Mesodermal cell (in vitro differentiated cells): ENCODE results near the gene AIDA.

Experiments
- H3K27ac ChIP-seq: 2 replicates; pipeline ENCODE4 v1.7.0; 2013; ENCODE audit warnings: mild to moderate bottlenecking, low read depth, low read length, moderate library complexity; ENCODE audit not compliant: severe bottlenecking
- H3K36me3 ChIP-seq: 2 replicates; pipeline ENCODE4 v1.7.1; 2013; ENCODE audit warnings: mild to moderate bottlenecking, low read length, moderate library complexity; ENCODE audit not compliant: control insufficient read depth, insufficient read depth
- H3K4me1 ChIP-seq: one replicate; pipeline ENCODE4 v1.7.1; 2013; ENCODE audit warnings: mild to moderate bottlenecking, low read length; ENCODE audit not compliant: insufficient read depth, control insufficient read depth, poor library complexity, severe bottlenecking
- H3K4me3 ChIP-seq: 2 replicates; pipeline ENCODE4 v1.7.0; 2013; ENCODE audit warnings: low read length, control low read depth, mild to moderate bottlenecking; ENCODE audit not compliant: insufficient read depth, poor library complexity, severe bottlenecking; ENCODE audit errors: extremely low read depth
- H3K9me3 ChIP-seq: 2 replicates; pipeline ENCODE4 v1.7.1; 2013; ENCODE audit warnings: mild to moderate bottlenecking, low read length, moderate library complexity; ENCODE audit not compliant: control insufficient read depth
- WGBS, 2 experiments: methylation state at CpG; one replicate each; pipeline ENCODE4 v1.1.5; 2013; ENCODE audit warnings: missing lambda C conversion rate in 2 of 2; ENCODE audit not compliant: insufficient coverage in 2 of 2; 5-methylcytosine and 5-hydroxymethylcytosine counted together

The AIDA gene

DNA sequence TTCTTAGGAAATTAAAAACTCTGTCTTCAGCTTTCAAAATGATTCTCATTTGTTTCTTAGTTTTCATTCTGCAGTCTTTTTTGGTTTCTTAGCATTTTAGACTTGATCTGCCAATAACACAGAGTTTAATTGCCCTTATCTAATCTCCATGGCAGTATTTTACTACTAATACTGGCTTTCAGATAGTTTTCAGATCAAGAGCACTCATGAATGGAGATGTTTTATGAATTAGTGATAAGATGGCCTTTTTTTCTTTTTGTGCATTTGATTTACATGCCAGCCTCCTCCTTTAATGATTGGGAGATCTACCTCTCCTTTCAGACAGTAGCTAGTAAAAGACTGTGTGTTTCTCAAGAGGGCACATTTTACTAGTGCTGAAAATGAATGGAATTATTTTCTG, 88.8 kb downstream of the AIDA start:
- Histone ChIP-seq H3K4me1 (peaks cover 11% of the 10 kb centered on the region), H3K36me3 (peaks cover 60% of the 10 kb centered on the region), H3K4me3 (no peak overlapping the region)

DNA sequence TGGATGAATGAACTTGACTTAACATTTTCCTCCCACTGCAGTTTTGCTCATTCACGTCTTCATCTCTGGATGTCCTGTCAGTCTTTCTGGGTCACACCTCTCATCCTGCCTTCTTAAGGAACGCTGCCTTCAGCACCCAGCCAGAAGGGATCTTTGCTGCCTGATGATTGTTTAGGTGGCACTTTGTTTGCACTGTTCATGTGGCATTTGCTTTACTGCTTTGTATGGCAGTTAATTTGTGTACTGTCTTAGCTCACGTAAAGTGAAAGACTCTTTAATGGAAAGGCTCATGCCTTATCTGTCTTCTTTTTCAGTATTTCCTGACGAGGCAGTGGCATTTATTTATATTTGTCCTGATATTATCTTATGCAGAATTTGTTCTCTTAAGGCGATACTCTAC, 89.5 kb downstream of the AIDA start:
- Histone ChIP-seq H3K4me1 (peaks cover 11% of the 10 kb centered on the region), H3K36me3 (peaks cover 54% of the 10 kb centered on the region), H3K27ac (no peak overlapping the region), H3K9me3 (no peaks in the 10 kb centered on the region), H3K4me3 (no peak overlapping the region)
- WGBS, 2 experiments, result 89% methylated on average over 3 of the region's 5 CpGs; no CpG with 5 or more reads in 1 of the 2 experiments

More for the DNA sequence above, 88.8 kb downstream of the AIDA start:
- Histone ChIP-seq H3K9me3 (no peaks in the 10 kb centered on the region), H3K27ac (no peak overlapping the region)

DNA sequence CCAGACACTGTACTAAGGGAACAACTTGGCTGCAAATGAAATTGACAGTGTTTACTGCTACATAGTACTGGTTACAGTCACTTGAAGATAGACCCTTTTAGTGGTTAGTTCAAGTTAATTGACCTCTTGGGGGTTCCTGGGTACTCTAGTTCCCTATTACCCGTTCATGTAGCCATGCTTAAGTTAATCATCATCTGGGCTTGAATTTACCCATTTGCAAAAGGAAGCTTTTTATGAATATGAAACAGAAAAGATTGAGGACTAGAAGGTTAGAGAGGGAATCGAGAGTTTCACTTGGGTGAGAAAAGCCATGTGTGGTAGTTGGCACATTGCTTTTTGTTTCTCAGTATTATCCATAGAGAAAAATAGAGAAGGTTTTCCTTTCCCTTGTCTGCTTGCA, 91.7 kb downstream of the AIDA start:
- Histone ChIP-seq H3K4me1 (peaks cover 11% of the 10 kb centered on the region), H3K27ac (no peak overlapping the region), H3K4me3 (no peak overlapping the region), H3K36me3 (peaks cover 34% of the 10 kb centered on the region), H3K9me3 (no peaks in the 10 kb centered on the region)
- 80 to 100% methylated on average over 1 to 2 of the region's 2 CpGs for WGBS, 2 experiments

DNA sequence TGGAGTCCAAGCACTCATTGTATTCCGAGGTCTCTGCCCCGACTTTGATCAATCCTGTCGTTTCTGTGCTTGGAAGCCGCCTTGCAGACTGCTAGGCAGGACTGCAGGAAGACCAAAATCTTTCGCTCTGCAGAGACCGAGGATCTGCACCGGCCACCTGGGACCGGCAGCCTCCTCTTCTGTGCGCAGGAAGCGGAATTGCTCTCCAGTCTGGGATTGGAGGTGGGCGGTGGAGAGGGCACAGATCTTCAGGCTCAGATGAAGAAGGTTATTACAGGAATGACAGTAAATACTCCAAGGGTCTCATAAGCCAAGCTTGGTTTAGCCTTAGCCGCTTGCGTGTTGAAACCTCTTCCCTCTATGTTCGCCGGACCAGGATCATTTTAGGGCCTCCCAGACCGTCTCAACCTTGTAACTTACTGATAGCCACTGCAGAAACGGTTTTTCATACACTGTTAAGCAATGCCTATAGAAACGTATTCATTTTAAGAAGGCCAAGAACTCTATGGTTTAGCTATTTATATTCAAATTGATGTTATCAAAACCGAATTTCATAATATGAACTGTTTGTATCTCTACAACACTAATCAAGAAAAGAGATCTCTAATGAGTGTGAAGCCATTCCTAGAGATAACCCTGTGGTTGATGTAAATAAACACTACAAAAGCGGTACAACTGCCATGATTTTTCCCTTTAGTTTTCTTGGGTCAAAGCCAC, 93.3 kb downstream of the AIDA start:
- 15 to 16% methylated on average over 15 to 19 of the region's 20 CpGs for WGBS, 2 experiments
- Histone ChIP-seq H3K4me1 (peaks cover 11% of the 10 kb centered on the region), H3K36me3 (peaks cover 28% of the 10 kb centered on the region), H3K4me3 (peak overlapping the region; percentile 85), H3K9me3 (no peaks in the 10 kb centered on the region), H3K27ac (peak overlapping the region; percentile 31)
